Measurements from ENCODE around the gene POLR2H. TPM values are rescaled to one million over a fixed set of nuclear protein-coding genes. Genes with fewer than 3 reads are reported as not detected.

POLR2H gene
- total RNA-seq, 1 donor from 2014 or later: 90.5 TPM

- peak; percentile 81 for DNase-seq (ENCODE audit: low spot score, unreplicated experiment)
- H3K27ac Mint-ChIP-seq: peak overlapping the region; percentile 97
- H3K4me3 Mint-ChIP-seq (ENCODE audit: low read depth): peak overlapping the region; percentile 84
- H3K9me3 Mint-ChIP-seq (ENCODE audit: low read depth): no peaks in the 10 kb centered on the region
- H3K27me3 Mint-ChIP-seq: peaks cover 15% of the 10 kb centered on the region
- peaks cover 15% of the 10 kb centered on the region for H3K4me1 Mint-ChIP-seq (ENCODE audit: low read depth)
- H3K36me3 Mint-ChIP-seq (ENCODE audit: insufficient read depth): peaks cover 16% of the 10 kb centered on the region
- no peak for TF ChIP-seq CTCF (IDR thresholded peaks at IDR 0.05; ENCODE audit: unreplicated experiment)
These were observed 25.6 kb upstream of the POLR2H start for GRCh38 chr3:184335661-184336546.

DNA sequence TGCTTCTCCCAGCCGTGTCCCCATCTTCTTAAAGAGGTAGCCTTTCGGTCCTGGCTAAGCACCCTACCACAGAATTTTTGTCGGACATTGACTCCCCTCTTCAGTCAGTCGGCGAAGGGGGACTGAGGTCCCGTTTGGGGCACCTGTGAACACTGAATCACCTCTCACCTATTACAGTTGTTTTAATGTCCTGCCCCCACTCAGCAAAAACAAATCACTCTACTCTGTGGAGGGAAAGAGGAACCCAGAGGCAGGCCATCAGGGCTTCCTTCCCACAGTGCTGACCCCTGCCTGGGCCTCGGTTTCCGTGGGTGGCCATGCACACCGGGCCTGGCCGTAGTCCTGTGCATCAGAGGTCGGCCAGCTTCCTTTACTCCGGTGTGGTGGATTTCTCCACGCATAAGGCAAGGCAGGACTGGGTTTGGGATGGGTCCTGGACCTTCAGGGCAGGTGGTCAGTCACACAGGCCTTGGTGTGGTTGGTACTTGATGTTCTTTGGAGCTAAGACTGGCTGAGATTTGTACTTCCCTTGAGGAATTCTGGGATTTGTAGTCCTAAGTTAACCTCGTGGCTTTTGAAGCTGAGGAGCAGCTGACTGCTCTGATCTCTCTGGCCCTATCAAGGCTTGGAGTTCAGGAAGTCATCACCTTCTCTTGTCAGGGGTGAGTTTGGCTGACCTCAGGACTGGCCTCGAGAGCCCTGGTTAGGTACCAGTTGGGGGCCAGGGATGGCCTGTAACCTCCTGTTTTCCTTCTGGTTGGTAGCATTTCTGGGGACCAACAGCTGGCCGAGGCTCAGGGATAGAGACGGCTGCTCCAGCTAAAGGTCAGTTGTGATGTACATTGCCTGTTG lies 24.7 kb upstream of the POLR2H start:
- TF ChIP-seq CTCF (IDR thresholded peaks at IDR 0.05; ENCODE audit: unreplicated experiment): no peak
- Mint-ChIP-seq H3K36me3 (ENCODE audit: insufficient read depth) (peaks cover 14% of the 10 kb centered on the region), H3K27me3 (peaks cover 15% of the 10 kb centered on the region), H3K27ac (peak overlapping the region; percentile 97), H3K4me3 (ENCODE audit: low read depth) (peak overlapping the region; percentile 84), H3K4me1 (ENCODE audit: low read depth) (peaks cover 15% of the 10 kb centered on the region), H3K9me3 (ENCODE audit: low read depth) (no peaks in the 10 kb centered on the region)
- no peak for DNase-seq (ENCODE audit: low spot score, unreplicated experiment)

GRCh38 chr3:184337399-184337714 lies 24.2 kb upstream of the POLR2H start, which contains the start of gene FAM131A:
Gene FAM131A (plus strand): TSS chr3:184337600. CDS start chr3:184337631, 31 bp downstream.
- Mint-ChIP-seq H3K36me3 (ENCODE audit: insufficient read depth) (peaks cover 14% of the 10 kb centered on the region), H3K27ac (peak within 1 kb of the TSS; percentile 97), H3K9me3 (ENCODE audit: low read depth) (no peaks in the 10 kb centered on the region), H3K27me3 (peaks cover 15% of the 10 kb centered on the region), H3K4me3 (ENCODE audit: low read depth) (peak within 1 kb of the TSS; percentile 84), H3K4me1 (ENCODE audit: low read depth) (peaks cover 15% of the 10 kb centered on the region)
- no peak for TF ChIP-seq CTCF (IDR thresholded peaks at IDR 0.05; ENCODE audit: unreplicated experiment)
- no peak for DNase-seq (ENCODE audit: low spot score, unreplicated experiment)

DNA sequence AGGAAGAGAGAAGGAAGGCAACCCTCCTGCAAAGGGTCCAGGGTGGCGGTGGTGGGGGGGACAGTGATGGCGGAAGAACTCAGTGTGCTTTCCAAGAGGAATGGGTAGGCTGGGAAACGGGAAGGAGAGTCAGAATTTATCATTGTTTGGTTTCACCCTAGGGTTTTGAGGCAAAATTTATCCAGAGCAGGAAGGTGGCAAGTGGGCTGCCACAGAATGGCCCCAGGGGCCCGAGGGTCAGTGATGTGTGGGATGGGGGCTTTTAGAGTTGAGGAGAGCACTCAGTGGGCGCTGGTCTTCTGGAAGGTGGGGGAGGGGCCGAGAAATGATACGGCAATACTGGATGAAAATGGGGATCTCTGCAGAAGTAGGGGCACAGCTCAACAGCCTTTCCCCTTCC lies 23.5 kb upstream of the POLR2H start:
- peaks cover 15% of the 10 kb centered on the region for H3K4me1 Mint-ChIP-seq (ENCODE audit: low read depth)
- H3K9me3 Mint-ChIP-seq (ENCODE audit: low read depth): no peaks in the 10 kb centered on the region
- TF ChIP-seq CTCF (IDR thresholded peaks at IDR 0.05; ENCODE audit: unreplicated experiment): no peak
- no peak for DNase-seq (ENCODE audit: low spot score, unreplicated experiment)
- H3K27ac Mint-ChIP-seq: no peak overlapping the region
- peaks cover 15% of the 10 kb centered on the region for H3K27me3 Mint-ChIP-seq
- peak overlapping the region; percentile 18 for H3K4me3 Mint-ChIP-seq (ENCODE audit: low read depth)
- H3K36me3 Mint-ChIP-seq (ENCODE audit: insufficient read depth): peaks cover 17% of the 10 kb centered on the region

GRCh38 chr3:184338511-184338945 lies 23.0 kb upstream of the POLR2H start:
- Mint-ChIP-seq H3K9me3 (ENCODE audit: low read depth) (no peaks in the 10 kb centered on the region), H3K4me3 (ENCODE audit: low read depth) (no peak overlapping the region), H3K27ac (no peak overlapping the region), H3K36me3 (ENCODE audit: insufficient read depth) (peaks cover 16% of the 10 kb centered on the region), H3K27me3 (peaks cover 15% of the 10 kb centered on the region), H3K4me1 (ENCODE audit: low read depth) (peaks cover 15% of the 10 kb centered on the region)
- DNase-seq (ENCODE audit: low spot score, unreplicated experiment): peak; percentile 28
- peak; percentile 14 for TF ChIP-seq CTCF (IDR thresholded peaks at IDR 0.05; ENCODE audit: unreplicated experiment)

All from progenitor cell of endocrine pancreas (in vitro differentiated cells).